Activated CD8-positive, alpha-beta T cell treated with anti-CD3 and anti-CD28 coated beads, Interleukin-2, amount 10 ng/mL, durations not matched to agents 7 days and 5 days (primary cell): ENCODE results near the gene CD8B2. TPM values are rescaled to one million over a fixed set of nuclear protein-coding genes. Genes with fewer than 3 reads are reported as not detected.

Experiments
- ATAC-seq: fragments of 150-1000 bp; cut with Tn5 transposase; one replicate; pipeline ENCODE4 v1.10.0; 2021; ENCODE audit warnings: moderate library complexity
- CTCF ChIA-PET: fragments of 350-600 bp; sonication (Branson Sonifier 250); formaldehyde crosslinking; loops from one replicate; lab custom pipeline; 2021; ENCODE audit warnings: antibody characterized with exemption; lab: Charles Lee
- POLR2A ChIA-PET: fragments of 350-600 bp; sonication (Branson Sonifier 250); formaldehyde crosslinking; loops from one replicate; lab custom pipeline; 2021; ENCODE audit warnings: antibody characterized with exemption; lab: Charles Lee
- DNase-seq: peaks from one replicate; pipeline ENCODE4 v3.0.0-alpha.2; 2020
- H3K27ac Mint-ChIP-seq: one replicate; pipeline ENCODE4 v1.8.0; 2021; ENCODE audit warnings: mild to moderate bottlenecking, mixed read lengths
- H3K27me3 Mint-ChIP-seq: one replicate; pipeline ENCODE4 v1.8.0; 2021; ENCODE audit warnings: low read depth, mixed read lengths
- H3K36me3 Mint-ChIP-seq: one replicate; pipeline ENCODE4 v1.8.0; 2021; ENCODE audit warnings: low read depth, mixed read lengths
- H3K4me1 Mint-ChIP-seq: one replicate; pipeline ENCODE4 v1.8.0; 2021; ENCODE audit warnings: low read depth, mixed read lengths
- H3K4me3 Mint-ChIP-seq: one replicate; pipeline ENCODE4 v1.8.0; 2021; ENCODE audit warnings: mild to moderate bottlenecking, mixed read lengths
- H3K9me3 Mint-ChIP-seq: one replicate; pipeline ENCODE4 v1.8.0; 2022; ENCODE audit warnings: mixed read lengths; ENCODE audit not compliant: insufficient read depth
- total RNA-seq, 2 experiments: library from RNA; stranded (reverse); gene quantifications; one replicate each; pipeline ENCODE4 v1.2.3, GENCODE V29; 2021

CD8B2 gene
- total RNA-seq, 2 experiments from 2014 or later: 3.6 to 3.7 TPM

DNA sequence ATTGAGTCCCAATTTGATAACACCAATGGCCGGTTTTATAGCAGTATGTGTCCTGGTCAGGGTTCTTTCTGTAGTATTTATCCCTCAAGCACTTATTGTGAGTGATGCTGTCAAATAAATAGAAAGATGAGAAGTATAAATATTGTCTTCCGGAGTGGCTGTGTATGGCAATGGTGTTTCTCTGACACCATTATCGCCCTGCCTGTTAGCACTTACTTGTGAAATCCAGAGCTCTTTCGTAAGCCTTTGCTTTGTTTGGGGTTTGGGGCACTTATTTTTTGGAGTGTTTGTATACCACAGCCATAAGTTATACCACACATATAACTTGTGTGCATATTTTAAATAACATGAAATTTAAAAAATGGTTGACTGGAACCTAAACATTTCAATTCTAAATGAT, 29.3 kb downstream of the CD8B2 start:
- DNase-seq (no peak), ATAC-seq (no peak)
- Mint-ChIP-seq H3K36me3 (no peaks in the 10 kb centered on the region), H3K9me3 (no peaks in the 10 kb centered on the region), H3K27me3 (no peaks in the 10 kb centered on the region), H3K4me3 (no peak overlapping the region), H3K4me1 (peaks cover 11% of the 10 kb centered on the region), H3K27ac (no peak overlapping the region)
- CTCF ChIA-PET: no interaction called here
- POLR2A ChIA-PET: no interaction called here

DNA sequence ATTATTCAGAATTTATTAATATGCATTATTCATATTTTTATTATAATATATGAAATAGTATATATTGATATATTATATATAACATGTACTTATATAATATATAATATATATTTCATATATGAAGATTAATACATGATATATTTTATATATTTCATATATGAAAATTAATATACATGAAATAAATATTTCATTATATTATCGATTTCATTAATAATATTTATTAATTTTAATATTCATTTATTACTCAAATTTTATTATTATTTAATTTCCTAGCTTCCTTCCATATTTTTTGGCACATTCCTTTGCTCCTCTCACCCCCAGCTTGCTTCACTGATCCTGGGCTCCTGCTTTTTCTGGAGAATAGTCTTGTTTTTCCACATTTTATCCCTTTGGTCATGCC, 29.7 kb downstream of the CD8B2 start:
- H3K27me3 Mint-ChIP-seq: no peaks in the 10 kb centered on the region

DNA sequence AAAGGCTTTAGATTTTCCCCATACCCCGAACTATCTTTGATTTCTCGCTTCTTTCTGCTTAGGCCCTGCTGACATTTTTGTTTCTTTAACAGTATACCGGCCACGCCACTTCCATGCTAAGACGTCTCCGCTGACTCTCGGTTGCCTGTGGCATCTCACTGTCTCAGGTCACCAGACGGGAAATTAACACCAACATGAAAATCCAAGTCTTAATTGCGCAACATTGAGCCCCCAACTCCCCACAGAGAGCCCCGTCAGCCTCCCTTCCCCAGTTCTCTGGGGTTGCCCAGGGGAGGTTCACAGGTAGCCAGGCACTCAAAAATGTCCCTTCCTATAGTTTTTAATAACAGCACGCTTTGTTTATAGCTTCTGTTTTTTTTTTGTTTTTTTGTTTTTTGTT, 30.2 kb downstream of the CD8B2 start:
- CTCF ChIA-PET: no interaction called here

More for the DNA sequence above, 29.7 kb downstream of the CD8B2 start:
- no peak for ATAC-seq
- Mint-ChIP-seq H3K9me3 (no peaks in the 10 kb centered on the region), H3K4me1 (peaks cover 8% of the 10 kb centered on the region), H3K4me3 (no peak overlapping the region), H3K27ac (no peak overlapping the region), H3K36me3 (no peaks in the 10 kb centered on the region)
- DNase-seq: no peak
- POLR2A ChIA-PET: no interaction called here
- CTCF ChIA-PET: no interaction called here

DNA sequence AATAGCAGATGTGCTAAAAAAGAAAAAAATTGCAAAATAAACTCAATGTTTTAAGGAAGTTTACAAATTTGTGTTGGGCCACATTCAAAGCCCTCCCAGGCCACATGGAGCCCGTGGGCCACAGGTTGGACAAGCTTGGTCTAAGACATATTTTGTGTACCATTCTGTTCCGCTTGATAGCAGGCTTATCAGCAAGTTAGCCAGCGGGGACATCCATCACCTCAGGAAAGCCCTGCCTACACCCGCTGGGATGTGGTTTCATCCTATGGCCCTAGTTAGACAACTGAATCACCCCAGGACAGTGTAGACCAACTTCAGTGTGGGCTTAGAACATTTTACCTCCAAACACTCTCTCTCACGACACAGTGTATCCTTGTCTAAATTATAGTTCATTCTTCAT, 32.6 kb downstream of the CD8B2 start:
- POLR2A ChIA-PET: no interaction called here
- no peaks in the 10 kb centered on the region for H3K27me3 Mint-ChIP-seq
- H3K4me3 Mint-ChIP-seq: no peak overlapping the region
- peaks cover 8% of the 10 kb centered on the region for H3K9me3 Mint-ChIP-seq
- ATAC-seq: no peak
- CTCF ChIA-PET: no interaction called here
- H3K36me3 Mint-ChIP-seq: no peaks in the 10 kb centered on the region
- H3K27ac Mint-ChIP-seq: no peak overlapping the region
- H3K4me1 Mint-ChIP-seq: peaks cover 1% of the 10 kb centered on the region
- DNase-seq: no peak

More for the DNA sequence above, 30.2 kb downstream of the CD8B2 start:
- Mint-ChIP-seq H3K4me3 (no peak overlapping the region), H3K27ac (no peak overlapping the region), H3K9me3 (no peaks in the 10 kb centered on the region), H3K4me1 (peaks cover 3% of the 10 kb centered on the region), H3K36me3 (no peaks in the 10 kb centered on the region), H3K27me3 (no peaks in the 10 kb centered on the region)
- POLR2A ChIA-PET: no interaction called here
- DNase-seq (no peak), ATAC-seq (no peak)

DNA sequence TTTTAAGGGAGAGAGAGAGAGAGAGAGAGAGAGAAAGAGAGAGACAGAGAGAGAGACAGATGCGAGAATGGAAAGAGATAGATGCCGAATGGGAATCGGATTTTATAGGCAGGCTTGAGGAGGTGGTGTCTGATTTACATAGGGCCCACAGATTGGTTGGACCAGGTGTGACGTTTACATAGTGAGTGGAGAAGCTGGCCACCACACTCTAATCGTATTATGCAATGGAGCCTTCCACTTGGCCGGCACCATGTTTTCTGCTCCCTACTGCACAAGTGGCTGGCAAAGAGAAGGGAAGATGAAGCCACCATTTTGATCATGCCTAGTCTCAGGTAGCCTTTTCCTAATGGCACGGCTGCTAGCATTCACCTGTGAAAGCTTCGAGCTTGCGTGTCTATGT, 33.9 kb downstream of the CD8B2 start:
- Mint-ChIP-seq H3K4me1 (no peaks in the 10 kb centered on the region), H3K9me3 (peaks cover 8% of the 10 kb centered on the region), H3K36me3 (no peaks in the 10 kb centered on the region), H3K4me3 (no peak overlapping the region), H3K27ac (no peak overlapping the region), H3K27me3 (no peaks in the 10 kb centered on the region)
- POLR2A ChIA-PET: no interaction called here
- DNase-seq (no peak), ATAC-seq (no peak)
- CTCF ChIA-PET: no interaction called here

DNA sequence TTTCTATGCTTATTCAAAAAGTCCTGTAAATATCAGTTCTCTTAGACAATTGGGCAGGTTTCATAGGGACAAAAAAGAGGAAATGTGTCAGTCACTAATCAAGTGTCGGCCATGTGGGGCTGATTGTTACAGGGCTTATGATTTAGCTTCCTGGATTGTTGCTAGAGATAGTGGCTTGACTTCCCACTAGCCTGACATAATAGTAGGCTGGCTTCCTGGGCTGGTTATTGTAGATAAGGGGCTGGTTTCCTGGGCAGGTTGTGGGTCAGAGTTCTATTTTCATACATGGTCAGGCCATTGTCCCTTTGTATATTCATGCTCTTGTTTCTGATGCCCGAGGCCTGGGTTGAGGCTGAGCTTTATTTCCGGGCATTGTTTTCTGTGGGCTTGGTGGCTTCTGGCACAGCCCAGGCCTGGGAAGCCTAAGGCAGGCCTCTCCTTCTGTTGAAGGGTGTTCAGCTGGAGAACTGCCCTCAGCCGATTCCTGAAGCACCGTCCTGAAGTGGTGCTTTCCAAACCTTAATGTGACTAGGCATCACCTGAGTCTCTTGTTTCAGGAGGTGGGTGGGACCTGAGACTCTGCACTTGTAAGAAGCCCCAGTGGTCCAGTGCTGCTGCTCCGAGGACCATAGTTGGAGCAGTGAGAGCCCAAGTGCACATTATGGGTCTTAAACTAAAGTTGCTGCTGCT, 37.0 kb downstream of the CD8B2 start:
- Mint-ChIP-seq H3K27me3 (peaks cover 3% of the 10 kb centered on the region), H3K36me3 (no peaks in the 10 kb centered on the region), H3K4me1 (no peaks in the 10 kb centered on the region), H3K9me3 (peaks cover 8% of the 10 kb centered on the region), H3K4me3 (no peak overlapping the region), H3K27ac (no peak overlapping the region)
- ATAC-seq (no peak), DNase-seq (no peak)
- CTCF ChIA-PET: no interaction called here
- POLR2A ChIA-PET: no interaction called here

DNA sequence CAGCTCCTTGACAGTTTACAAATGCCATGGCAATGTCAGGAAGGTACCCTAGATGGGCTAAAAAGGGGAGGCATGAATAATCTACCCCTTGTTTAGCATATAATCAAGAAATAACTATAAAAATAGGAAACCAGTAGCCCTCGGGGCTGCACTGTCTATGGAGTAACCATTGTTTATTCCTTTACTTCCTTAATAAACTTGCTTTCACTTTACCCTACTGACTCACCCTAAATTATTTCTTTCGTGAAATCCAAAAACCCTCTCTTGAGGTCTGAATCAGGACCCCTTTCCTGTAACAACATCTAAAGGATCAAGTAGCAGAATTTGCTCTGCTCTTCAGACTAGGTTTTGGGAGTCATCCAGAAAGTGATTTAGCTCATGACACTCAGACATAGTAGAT, 43.7 kb downstream of the CD8B2 start:
- Mint-ChIP-seq H3K9me3 (no peaks in the 10 kb centered on the region), H3K4me3 (no peak overlapping the region), H3K36me3 (no peaks in the 10 kb centered on the region), H3K27ac (no peak overlapping the region), H3K27me3 (peaks cover 3% of the 10 kb centered on the region), H3K4me1 (no peaks in the 10 kb centered on the region)
- DNase-seq (no peak), ATAC-seq (no peak)
- ChIA-PET POLR2A (no interaction called here), CTCF (interaction anchor here (1.7 kb wide), 1 partner anchor 51 kb away, joined by 5 read pairs; no protein-coding TSS in a partner anchor)

DNA sequence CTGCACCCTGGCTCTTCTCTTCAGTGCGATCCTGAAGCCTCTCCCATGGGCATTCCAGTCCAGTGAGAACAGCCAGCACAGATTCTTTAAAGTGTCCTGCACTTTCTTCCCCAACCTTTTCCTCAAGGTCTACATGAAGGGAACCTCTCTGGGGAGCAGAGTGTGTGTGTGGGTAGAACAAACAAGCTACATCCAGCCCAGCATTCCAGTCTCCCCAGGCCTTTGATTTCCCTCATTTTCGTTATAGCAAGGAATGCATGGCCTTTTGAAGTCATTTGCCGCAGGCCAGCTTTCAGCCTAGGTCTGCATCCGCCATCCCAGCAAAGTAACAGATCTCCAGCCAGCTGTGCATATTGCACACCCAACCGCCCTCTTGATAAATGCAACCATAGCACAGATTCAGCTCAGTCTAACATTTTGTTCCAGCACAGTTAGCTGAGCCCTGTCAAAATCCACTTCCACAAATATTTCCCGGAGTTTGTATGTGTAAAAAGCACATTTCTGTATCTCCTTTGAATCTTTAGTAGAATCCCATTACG, 44.6 kb downstream of the CD8B2 start:
- DNase-seq (no peak), ATAC-seq (no peak)
- ChIA-PET POLR2A (no interaction called here), CTCF (no interaction called here)
- no peaks in the 10 kb centered on the region for H3K9me3 Mint-ChIP-seq
- no peak overlapping the region for H3K27ac Mint-ChIP-seq
- H3K4me3 Mint-ChIP-seq: no peak overlapping the region
- H3K27me3 Mint-ChIP-seq: peaks cover 3% of the 10 kb centered on the region
- H3K36me3 Mint-ChIP-seq: no peaks in the 10 kb centered on the region
- H3K4me1 Mint-ChIP-seq: no peaks in the 10 kb centered on the region

DNA sequence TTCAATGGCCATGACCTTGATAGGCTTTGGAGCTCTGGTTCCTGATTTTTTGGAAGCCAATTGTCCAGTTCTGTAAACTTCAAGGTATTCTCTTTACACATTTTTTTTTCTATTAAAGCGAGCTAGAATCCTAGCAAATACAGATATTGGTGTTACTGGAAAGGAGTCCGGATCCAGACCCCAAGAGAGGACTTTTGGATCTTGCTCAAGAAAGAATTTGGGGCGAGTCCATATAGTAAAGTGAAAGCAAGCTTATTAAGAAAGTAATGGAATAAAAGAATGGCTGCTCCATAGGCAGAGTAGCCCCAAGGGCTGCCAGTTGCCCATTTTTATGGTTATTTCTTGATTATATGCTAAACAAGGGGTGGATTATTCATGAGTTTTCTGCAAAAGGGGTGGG, 45.1 kb downstream of the CD8B2 start:
- Mint-ChIP-seq H3K27me3 (peaks cover 3% of the 10 kb centered on the region), H3K4me1 (no peaks in the 10 kb centered on the region), H3K27ac (no peak overlapping the region), H3K9me3 (no peaks in the 10 kb centered on the region), H3K36me3 (no peaks in the 10 kb centered on the region), H3K4me3 (no peak overlapping the region)
- POLR2A ChIA-PET: no interaction called here
- CTCF ChIA-PET: no interaction called here
- DNase-seq: no peak
- no peak for ATAC-seq

DNA sequence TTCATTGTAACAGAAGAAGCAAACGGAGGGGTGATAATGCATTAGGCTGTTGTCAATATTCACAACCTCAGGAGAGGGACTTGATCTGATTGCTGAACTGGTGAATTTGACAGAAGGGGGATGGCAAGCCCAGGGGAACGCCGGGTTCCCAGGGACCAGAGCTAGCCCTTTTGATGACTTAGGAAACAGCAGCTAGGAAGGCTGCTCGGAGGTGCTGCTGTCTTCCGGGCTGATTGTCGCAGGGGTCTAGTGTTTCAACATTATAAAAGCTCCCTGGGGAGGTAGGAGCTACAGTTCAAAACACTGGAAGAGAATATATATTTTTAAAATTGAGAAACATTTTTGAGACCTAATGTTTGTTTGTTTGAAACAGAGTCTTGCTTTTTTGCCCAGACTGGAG, 47.3 kb downstream of the CD8B2 start:
- DNase-seq (no peak), ATAC-seq (no peak)
- Mint-ChIP-seq H3K9me3 (no peaks in the 10 kb centered on the region), H3K36me3 (no peaks in the 10 kb centered on the region), H3K4me3 (no peak overlapping the region), H3K4me1 (no peaks in the 10 kb centered on the region), H3K27ac (no peak overlapping the region), H3K27me3 (no peaks in the 10 kb centered on the region)
- ChIA-PET POLR2A (no interaction called here), CTCF (interaction anchor here (1.6 kb wide), 1 partner anchor 8 kb away, joined by 4 read pairs; no protein-coding TSS in a partner anchor)

DNA sequence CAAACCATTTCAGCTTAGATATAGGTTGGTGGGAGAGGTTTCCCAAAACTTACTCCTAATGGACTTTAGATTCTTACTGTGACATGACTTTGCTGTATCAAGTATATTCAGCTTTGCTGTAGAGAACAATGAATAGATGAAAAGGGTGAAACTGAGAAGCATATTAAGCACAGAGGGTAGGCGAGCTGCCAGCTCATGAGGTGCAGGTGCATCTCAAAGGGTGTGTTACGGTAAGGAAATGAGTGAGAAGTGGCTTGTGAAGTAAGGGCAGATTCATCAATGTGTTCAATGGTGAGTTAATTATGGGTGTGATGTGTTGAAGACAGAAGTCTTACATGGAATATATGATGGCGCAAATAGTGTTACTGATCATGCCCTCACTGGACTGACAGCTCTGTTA, 49.3 kb downstream of the CD8B2 start:
- no peak overlapping the region for H3K4me3 Mint-ChIP-seq
- no peak for ATAC-seq
- no peaks in the 10 kb centered on the region for H3K27me3 Mint-ChIP-seq
- no peak overlapping the region for H3K27ac Mint-ChIP-seq
- DNase-seq: no peak
- no peaks in the 10 kb centered on the region for H3K36me3 Mint-ChIP-seq
- H3K4me1 Mint-ChIP-seq: peaks cover 7% of the 10 kb centered on the region
- no peaks in the 10 kb centered on the region for H3K9me3 Mint-ChIP-seq
- POLR2A ChIA-PET: no interaction called here
- CTCF ChIA-PET: interaction anchor here (1.1 kb wide), 1 partner anchor 22 kb away, joined by 4 read pairs; no protein-coding TSS in a partner anchor

DNA sequence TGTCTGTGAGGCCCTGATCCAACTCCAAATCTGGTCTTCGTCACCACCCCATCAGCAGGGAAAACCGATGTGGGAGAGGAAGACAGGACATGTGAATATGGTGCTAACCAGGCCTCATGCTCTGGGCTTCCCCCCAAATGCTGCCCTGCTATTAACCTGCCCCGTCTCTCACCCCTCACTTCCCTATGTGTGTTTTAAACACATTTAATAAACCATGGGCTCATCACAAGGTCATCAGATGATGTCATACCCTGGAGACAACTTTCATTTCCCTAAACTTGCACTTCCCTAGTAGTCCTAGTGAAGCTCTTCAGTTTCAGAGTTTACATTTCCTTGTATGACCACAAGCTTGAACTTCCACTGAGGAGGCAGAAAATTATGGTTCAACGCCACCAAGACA, 49.9 kb downstream of the CD8B2 start:
- Mint-ChIP-seq H3K4me1 (peaks cover 7% of the 10 kb centered on the region), H3K36me3 (no peaks in the 10 kb centered on the region), H3K9me3 (no peaks in the 10 kb centered on the region), H3K4me3 (no peak overlapping the region), H3K27me3 (peaks cover 1% of the 10 kb centered on the region), H3K27ac (no peak overlapping the region)
- CTCF ChIA-PET: interaction anchor here (1.1 kb wide), 1 partner anchor 22 kb away, joined by 4 read pairs; no protein-coding TSS in a partner anchor
- ATAC-seq (no peak), DNase-seq (no peak)
- POLR2A ChIA-PET: no interaction called here
